CD4-positive, alpha-beta T cell treated with Interleukin-21 for 1 hour (primary cell): ENCODE results near the gene CATSPERE.
"Not testable (repeated sequence)": the region's sequence is repeated elsewhere in the genome, so short reads cannot be mapped to it uniquely, and the experiment has no call there.

Source experiments
- DNase-seq: peaks from one replicate; pipeline ENCODE4 v3.0.0-alpha.2; 2020

The CATSPERE gene

DNA sequence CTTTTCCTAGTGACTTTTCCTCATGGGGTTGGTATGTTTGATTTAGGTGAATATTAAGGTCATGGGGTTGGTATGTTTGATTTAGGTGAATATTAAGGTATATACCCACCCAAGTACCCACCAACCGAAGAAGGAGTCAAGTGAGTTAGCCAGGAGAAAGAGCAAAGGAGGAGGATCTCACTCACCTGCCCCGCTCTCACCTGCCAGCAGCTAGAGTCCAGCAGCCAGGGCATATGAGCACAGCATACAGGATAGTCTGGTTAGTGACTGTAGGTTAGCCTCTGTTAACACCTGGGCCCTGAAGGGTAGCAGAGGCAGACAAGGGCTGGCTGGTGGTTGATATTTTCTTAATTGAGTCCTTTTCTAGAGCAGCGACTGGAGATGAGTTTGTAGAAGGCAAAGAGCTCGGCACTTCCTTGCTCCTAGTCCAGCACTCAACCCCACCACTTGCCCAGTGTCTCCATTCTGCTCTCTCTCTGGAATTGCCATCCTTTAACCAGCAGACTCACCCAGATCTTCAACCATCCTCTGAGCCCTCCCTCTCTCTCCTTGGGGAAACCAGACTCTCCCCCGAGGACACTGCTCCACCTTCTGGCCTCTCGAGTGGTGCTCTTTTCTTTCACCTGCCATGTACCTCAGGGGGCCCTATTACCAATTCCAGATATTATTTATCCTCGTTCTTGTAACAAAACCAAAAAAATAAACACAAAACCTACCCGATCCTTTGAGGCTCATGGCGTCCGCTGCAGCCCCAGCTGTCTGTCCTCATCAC lies 175.6 kb downstream of the CATSPERE start:
- no peak for DNase-seq

DNA sequence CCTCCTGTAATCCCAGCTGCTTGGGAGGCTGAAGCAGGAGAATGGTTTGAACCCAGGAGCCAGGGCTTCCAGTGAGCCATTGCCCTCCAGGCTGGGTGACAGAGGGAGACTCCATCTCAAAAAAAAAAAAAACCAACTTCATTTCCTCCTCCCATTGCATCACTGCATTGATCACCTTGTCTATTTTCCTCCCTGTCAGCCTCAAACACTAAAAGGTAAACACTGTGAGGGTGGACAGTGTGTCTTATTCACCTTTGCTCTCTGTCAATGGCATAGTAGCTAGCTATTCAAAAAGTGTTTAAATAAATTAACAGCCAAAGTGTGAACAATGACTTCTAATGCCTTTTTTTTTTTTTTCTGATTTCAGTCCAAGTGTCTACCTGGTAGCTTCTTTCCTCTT lies 178.5 kb downstream of the CATSPERE start:
- DNase-seq = no peak

DNA sequence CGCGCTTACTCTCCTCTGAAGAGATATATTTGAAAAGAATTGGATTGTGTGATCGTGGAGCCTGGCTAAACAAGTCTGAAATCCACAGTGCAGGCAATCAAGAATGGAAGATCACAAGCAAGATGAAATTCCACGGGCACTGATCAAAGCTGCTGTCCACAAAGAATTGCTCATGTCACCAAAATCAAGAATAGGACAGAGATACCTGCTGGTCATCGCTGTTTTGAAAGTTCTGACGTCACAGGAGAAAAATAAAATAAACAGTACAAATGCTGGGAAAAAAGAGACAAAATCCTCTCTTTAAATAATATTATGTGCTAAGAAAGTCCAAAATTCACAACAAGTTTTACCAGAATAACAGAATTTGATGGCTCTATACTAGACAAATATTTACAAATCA lies 179.8 kb downstream of the CATSPERE start:
- no peak for DNase-seq

DNA sequence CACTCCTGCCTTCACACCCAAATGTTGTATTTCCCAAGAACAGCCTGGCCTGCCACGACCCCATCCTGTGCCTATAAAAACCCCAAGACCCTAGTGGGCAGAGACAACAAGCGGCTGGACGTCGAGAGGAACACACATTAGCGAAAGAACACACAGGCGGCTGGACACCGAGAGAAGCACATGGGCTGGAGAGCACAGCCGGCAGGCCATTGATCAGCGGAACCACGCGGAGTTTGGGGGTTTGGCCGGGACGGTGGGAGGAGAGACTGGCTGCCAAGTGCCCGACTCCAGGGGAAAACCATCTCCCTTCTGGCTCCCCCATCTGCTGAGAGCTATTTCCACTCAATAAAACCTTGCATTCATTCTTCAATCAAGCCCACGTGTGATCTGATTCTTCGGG lies 181.5 kb downstream of the CATSPERE start:
- DNase-seq = no peak

DNA sequence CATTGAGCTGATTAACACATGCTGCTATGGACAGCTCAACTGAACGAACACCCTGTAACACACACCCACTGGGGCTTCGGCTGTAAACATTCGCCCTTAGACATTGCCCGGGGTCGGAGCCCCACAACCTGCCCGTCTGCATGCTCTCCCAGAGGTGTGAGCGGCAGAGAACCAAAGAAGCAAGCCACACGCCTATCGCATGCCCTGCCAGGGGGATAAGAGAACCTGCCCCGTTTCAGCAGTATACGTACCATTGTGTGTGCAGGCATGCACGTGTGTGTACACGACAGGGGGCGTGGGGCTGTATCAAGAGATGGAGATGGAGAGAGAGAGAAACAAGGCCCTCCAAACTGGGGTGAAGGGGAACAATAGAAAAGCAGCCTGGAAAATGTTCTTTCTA lies 181.9 kb downstream of the CATSPERE start:
- DNase-seq = no peak

DNA sequence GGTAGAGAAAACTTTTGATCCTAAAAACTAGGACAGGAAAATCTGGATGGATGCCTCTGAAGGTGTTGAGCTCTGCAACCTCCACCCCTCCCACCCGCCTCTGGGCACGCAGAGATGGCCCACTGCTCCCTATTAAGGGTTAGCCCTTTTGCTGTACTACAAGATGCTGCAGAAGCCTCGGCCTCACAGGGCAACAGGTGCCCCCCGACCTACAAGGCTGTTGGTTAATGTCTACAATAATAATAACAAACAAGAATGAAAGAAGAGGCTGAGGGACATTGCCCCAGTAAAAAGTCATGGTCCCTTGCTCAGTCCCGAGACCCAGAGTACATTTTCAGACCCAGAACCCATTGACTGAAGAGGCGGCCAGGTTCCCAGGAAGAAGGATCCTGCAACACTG lies 184.3 kb downstream of the CATSPERE start:
- no peak for DNase-seq

DNA sequence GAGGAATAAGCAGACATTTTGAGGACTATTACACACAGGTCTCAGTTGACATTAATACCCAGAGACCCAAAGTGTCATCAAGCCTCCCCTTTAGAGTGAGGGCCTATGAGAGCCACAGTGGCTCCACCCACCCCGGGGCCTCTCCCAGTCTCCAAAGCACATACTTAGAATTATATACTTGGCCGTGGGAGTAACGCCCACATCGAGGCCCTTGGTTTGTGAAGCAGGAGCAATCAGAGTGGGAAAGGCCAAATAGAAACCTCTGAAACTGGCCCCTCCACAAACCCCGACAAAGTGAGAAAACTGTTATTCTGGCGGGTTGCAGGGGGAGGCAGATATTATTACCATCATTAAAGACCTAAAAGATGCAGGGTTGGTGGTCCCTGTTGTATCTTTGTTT lies 184.8 kb downstream of the CATSPERE start:
- no peak for DNase-seq

DNA sequence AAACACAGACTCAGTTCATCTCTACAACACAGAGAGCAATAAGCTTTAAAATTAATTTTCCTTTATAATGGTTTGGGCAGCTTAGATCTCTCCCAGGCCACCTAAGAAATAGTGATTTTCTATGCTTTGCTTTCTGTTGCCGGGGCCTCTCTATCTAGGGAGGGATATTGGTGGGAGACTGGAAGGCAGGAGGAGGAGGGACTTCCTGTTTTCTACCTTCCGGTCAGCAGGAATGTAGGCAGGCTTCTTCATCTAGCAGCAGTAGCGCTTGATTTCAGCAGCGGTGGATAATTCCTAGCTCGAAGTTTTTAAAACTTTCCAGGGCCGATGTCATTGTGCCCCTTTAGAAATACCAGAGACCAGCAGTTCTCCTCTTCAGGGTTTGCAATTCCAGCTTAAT lies 186.7 kb downstream of the CATSPERE start:
- no peak for DNase-seq

DNA sequence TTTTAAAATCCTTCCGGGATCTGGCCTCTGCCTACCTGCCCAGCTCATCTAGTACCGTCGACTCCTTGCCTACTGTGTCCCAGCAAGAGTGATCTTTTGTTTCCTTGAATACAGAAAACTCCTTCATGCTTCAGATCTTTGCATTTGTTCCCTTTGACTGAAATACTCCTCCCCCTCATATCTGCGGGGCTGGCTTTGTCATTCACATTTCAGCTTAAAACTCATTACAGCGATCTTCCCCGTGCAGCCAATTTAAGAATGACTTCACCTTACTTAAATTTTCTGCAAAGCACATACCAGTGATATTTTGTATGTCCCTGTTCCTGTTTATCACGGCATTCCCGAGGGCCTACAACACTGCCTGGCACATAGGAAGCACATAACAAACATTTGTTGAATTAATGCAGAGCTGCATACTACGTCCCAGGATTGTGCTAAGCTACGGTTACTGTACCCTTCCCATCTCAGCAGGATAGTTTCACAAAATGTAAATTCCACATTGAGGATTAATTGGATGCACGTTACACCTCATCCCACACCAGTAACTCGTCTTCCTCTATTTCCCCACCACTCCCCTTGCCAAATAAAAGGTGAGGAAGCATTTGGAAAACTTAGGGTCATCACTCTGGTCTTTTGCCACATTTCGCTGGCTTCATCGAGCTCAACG lies 191.0 kb downstream of the CATSPERE start:
- no peak for DNase-seq

DNA sequence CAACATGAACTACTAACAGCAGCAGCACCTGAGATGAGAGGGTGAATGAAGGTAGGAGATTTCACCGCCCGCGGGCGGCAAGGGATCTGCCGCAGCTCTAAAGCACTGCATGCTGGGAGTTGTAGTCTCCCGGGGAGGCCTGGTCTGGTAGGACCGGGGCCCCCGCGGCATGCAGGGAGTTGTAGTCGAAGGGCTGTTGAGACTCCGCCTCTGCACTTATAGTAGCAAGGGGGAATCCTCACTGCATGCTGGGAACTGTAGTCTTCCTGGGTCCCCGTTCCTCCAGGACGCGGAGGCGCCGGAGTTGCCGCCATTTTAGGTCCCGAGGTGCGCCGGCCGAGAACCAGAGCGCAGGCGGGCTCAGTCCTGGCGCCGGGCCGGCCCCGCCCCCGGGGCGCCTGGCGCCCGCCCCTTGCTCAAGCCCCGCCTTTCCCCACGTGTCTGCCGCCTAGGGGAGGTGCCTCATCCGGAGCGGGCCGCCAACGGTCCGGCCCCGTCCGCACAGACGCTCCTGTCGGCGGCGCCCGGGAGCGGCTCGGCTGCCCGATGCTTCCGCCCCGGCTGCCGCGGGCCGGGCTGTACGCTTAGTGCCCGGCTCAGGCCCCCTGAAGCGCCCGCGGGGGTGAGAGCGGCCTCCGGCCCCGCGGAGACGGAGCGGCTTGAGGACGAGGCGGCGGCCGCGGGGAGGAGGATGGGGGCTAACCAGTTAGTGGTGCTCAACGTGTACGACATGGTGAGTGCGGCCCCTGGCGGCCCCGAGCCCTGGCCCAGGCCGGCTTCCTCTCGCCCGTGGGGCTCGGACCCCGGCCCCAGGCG lies 191.8 kb downstream of the CATSPERE start, which contains the start of gene DESI2:
Gene DESI2, plus strand, starts transcription at position 504 of the 816 bp plus-strand sequence. Its CDS starts 188 bp downstream, at position 692.
- peak; percentile 100 for DNase-seq

DNA sequence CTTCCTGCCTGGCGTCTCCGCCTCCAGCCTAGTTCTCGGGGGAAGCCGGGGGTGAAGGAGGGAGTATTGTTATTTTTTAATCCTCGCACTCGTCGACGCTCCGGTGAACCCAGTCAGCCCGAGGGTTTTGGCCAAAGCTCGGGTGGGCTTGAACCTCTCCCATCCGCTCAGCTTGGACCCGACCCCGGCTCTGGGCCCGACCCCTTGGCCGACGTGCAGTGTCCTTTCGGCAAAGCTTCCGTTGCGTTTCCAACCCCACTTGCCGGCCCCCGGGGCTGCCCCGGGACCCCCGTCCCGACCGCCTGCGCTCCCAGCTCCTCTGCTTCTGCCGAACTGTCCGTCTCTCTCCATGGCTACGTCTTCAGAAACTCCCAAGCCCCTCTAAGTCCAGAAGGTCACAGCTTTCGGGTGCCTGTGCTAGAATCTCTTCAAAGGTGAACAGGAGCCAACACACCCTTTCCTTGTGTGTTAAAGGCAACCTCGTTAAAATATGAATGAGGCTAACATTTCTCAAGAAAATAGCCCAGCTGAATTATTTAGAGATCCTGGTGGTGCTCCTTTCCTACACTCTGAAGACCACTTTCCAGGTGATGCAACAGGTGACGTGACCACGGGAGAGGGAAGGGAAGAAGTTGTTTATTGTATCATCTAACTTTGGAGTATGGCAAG lies 192.5 kb downstream of the CATSPERE start:
- no peak for DNase-seq

DNA sequence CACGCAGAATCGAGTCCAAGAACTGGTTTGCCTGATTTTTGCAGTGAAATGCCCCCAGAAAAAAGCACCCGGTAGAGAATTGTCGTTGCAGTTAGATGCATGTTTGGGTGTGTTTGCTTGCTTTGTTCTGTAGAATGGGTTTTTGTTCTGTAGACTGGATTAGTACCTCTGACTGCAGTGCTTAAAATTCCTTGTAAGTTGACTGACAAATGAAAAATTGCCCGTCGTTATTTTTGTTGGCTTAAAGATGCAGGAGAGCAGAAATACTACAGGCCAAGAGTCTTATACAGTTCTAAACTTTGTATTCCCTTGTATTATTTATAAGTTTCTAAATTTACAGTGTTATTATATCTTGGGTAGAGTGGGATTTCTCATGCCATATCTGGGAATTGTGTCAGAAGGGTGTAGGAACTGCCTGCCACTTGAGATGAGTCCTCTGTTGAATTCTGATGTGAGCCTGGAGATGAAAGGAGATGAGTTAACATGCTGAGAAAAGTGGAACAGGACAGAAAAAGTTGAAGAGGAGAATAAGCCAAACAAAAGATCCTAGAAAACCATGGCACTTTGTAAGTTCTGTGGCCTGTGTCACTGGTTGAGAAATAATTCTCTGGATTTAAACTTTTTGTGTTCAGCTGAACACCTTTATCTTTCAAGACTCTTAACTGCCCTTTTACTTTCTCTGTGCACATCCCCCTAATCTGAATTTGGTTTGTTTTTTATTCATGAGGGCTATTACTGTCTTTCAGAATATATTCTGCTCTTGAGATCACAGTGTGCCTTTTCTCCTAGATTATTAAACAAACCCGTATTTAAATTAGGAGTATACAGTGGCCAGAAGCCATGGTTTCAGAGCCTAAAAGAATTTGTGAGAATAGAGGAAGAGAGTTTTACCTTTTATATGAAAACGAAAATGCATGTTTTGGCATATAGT lies 193.3 kb downstream of the CATSPERE start:
- DNase-seq = no peak

DNA sequence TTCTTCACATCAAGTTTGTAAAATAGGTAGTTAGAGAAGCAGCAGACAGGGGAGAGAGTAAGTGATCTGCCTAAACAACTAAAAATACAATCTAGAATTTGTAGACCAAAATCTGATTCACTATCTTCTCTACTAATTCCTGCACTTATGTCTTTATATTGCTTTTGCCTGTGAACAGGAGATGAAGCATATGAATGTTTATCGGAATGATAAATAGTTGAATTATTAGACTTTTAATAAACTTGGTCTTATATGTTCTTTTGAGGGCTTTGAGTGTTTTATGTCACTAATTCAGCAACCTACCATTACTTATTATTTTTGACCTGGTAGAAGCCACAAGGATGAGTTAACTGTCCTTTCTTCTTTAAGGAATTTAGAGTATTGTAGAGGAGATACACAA lies 194.1 kb downstream of the CATSPERE start:
- DNase-seq = no peak

DNA sequence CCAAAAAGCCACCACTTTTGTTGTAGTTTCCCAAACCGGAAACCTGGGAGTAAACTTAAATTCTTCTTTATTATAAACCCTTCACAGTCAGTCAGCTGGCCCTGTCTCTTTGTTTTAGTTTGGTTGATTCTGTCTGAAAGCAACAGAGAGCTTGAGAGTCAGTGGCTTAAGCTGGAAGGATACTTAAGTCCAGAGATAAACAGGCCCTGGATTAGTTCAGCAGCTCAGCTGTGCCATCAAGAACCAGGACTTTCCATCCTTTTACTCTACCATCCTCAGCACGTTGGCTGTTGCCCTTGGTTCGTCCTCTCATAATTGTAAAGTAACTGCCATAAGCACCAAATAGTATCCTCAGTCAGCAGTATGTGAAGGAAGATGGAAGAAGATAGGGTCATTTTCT lies 196.3 kb downstream of the CATSPERE start:
- DNase-seq = no peak

DNA sequence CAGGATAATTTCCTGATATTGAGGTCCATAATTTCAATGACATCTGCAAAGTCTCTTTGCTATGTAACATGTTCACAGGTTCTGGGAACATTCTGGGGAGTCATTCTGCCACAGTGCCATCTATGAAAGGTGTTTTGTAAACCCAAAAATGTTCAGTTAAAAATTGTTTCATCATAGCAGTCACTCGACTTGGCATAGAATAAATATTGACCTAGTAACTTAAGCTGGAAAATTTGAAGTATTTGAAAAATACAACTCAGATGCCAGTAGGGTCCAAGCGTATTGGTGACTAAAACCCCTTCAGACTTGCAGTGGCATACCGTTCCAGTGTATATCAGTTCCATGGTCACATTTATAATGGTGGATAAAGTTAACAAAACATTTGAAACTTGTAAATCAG lies 198.6 kb downstream of the CATSPERE start:
- DNase-seq = no peak

DNA sequence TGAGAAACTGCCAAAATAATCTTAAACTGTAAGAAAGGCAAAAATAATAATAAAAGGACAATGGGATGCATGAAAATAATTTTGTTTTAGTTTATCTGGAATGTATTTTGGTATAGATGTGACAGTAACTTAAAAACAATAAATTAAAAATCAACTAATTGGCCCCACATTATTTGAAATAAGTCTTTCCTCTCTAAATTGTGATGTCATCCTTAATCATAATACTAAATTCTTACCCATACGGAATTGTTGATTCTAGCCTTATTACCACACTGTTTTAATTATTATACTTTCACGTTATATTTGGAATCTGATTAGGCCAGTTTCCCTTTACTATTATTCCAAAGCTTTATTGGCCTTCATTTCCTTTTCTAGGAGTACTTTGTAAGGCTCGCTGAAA lies 199.5 kb downstream of the CATSPERE start:
- no peak for DNase-seq

DNA sequence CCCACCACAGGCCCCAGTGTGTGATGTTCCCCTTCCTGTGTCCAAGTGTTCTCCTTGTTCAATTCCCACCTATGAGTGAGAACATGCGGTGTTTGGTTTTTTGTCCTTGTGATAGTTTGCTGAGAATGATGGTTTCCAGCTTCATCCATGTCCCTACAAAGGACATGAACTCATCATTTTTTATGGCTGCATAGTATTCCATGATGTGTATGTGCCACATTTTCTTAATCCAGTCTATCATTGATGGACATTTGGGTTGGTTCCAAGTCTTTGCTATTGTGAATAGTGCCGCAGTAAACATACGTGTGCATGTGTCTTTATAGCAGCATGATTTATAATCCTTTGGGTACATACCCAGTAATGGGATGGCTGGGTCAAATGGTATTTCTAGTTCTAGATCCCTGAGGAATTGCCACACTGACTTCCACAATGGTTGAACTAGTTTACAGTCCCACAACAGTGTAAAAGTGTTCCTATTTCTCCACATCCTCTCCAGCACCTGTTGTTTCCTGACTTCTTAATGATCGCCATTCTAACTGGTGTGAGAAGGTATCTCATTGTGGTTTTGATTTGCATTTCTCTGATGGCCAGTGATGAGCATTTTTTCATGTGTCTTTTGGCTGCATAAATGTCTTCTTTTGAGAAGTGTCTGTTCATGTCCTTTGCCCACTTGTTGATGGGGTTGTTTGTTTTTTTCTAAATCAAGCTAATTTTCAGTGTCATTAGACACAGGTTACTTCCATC lies 200.7 kb downstream of the CATSPERE start:
- not testable (repeated sequence) for DNase-seq

DNA sequence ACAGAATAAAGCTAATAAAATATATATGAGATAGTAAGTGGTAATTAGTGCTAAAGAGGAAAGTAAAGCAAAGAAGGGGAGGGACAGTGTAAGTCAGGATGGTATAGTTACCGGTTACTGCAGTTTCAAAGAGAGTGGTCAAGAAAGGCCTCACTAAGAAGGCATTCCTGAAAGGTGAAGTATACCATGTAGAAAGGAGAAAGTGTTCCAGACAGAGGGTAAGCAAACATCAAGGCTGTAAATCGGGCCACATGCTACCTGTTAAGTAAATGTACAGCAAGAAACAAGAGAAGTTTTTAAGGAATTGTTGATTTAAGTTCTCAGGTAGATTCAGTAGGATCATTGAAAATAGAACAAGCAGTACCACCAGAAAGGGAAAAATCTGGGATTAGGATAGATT lies 201.5 kb downstream of the CATSPERE start:
- no peak for DNase-seq

DNA sequence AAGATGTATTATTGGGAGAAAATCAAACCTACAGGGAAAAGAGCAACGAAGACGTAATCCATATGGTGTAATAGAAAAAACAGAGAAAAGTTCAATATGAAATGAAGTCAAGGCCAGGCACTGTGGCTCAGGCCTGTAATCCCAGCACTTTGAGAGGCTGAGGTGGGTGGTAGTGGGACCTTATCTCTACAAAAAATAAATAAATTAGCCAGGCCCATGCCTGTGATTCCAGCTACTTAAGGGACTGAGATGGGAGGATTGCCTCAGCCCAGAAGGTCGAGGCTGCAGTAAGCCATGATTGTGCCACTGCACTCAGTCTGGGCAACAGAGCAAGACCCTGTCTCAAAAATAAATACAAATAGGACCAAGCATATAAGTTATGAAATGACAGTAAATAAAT lies 203.3 kb downstream of the CATSPERE start:
- DNase-seq = no peak

DNA sequence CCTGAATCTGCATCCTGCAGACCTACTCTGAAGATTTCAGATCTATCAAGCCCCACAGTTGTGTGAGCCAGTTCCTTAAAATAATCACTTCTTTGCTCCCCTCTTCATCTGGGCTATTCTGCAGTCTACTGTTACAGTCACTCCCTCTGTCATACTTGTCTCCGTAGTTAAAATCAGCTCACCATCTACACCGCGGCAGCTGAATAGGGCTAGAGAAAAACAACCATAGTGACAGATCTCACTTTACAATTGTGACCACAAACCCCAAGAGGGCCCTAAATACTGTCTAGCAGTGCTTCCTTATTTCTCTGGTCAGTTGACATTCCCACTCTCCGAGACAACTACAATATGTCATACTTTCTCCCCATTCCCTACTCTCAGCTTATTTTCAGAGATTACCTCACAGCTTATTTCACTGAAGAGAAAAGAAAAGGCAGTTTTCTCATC lies 204.7 kb downstream of the CATSPERE start:
- no peak for DNase-seq
